ENCODE results near the gene VSTM4. TPM values are rescaled to one million over a fixed set of nuclear protein-coding genes. Genes with fewer than 3 reads are reported as not detected.

Gene VSTM4
- total and polyA plus RNA-seq, 2 donors (not counting 1 experiment from before 2014, with no cell fraction given) = not detected

GRCh38 chr10:48965460-48965859, 149.9 kb downstream of the VSTM4 start:
- no peak for ATAC-seq (ENCODE audit: low read depth)
- Histone ChIP-seq H3K9ac (ENCODE audit: low read length) (no peak overlapping the region), H3K27me3 (replicated peaks in 1 of 4; ENCODE audit: control extremely low read depth in 1 of 4, control insufficient read depth in 3 of 4, insufficient read depth in 4 of 4, low read length in 3 of 4) (no peaks in the 10 kb centered on the region), H2AFZ (ENCODE audit: insufficient read depth, low read depth, low read length, poor library complexity, severe bottlenecking) (no peak overlapping the region), H3K9me3 (ENCODE audit: control extremely low read depth in 1 of 3, control insufficient read depth in 2 of 3, insufficient read depth in 1 of 3, low read length in 2 of 3) (no peaks in the 10 kb centered on the region), H3K4me3 (ENCODE audit: control extremely low read depth in 1 of 5, extremely low read depth in 1 of 5, insufficient read depth in 1 of 5, low read depth in 2 of 5, low read length in 4 of 5) (no peak overlapping the region), H3K27ac (ENCODE audit: low read length in 2 of 2) (no peak overlapping the region), H3K4me1 (ENCODE audit: control insufficient read depth in 2 of 2, insufficient read depth in 2 of 2, low read length in 2 of 2) (no peaks in the 10 kb centered on the region), H3K79me2 (ENCODE audit: control insufficient read depth, insufficient read depth, low read length) (no peaks in the 10 kb centered on the region), H3K36me3 (replicated peaks in 1 of 2; ENCODE audit: control extremely low read depth in 1 of 2, control insufficient read depth in 1 of 2, extremely low read depth in 1 of 2, insufficient read depth in 2 of 2, low read length in 1 of 2) (peaks cover 6 to 98% of the 10 kb centered on the region in 2 experiments), H4K20me1 (ENCODE audit: control insufficient read depth, insufficient read depth, low read length, poor library complexity, severe bottlenecking) (peaks cover 32% of the 10 kb centered on the region), H3K4me2 (replicated peaks; ENCODE audit: low read depth, low read length, poor library complexity, severe bottlenecking) (no peak overlapping the region)
- H3K9me3 Mint-ChIP-seq (ENCODE audit: insufficient read depth) = no peaks in the 10 kb centered on the region
- DNase-seq = no peak
- no peaks in the 10 kb centered on the region for H3K27me3 Mint-ChIP-seq
- intact Hi-C loops (cut with micrococcal nuclease) = no loop called here
- no peak overlapping the region for H3K27ac Mint-ChIP-seq
- H3K4me3 Mint-ChIP-seq = no peak overlapping the region
- WGBS (ENCODE audit: insufficient coverage) = 92% methylated on average over 2 of the region's 4 CpGs
- ChIA-PET CTCF (interaction anchor here (0.9 to 1.1 kb wide), 2 partner anchors 15 to 307 kb away, joined by 3 read pairs; no protein-coding TSS in a partner anchor), POLR2A (no interaction called here)
- TF ChIP-seq CTCF (IDR thresholded peaks at IDR 0.05) = no peak
- TF ChIP-seq EZH2 (IDR thresholded peaks at IDR 0.05; ENCODE audit: borderline replicate concordance, insufficient read depth, low read depth, low read length, poor library complexity, severe bottlenecking) = no peak
- H3K4me1 Mint-ChIP-seq = no peaks in the 10 kb centered on the region

Small RNA genes within 50 kb of the gene (small RNA-seq; reads per million reads assigned to genes)
- gene MIR4294 (ENCODE audit: insufficient read length, low read depth, low replicate concordance) = not detected

Other genes with a start within 250 kb of the VSTM4 start
- gene LRRC18, start 175.7 kb downstream of the VSTM4 start, total RNA-seq = not detected in 2 replicates
- not detected in 2 replicates for gene LRRC18, start 175.7 kb downstream of the VSTM4 start, polyA plus RNA-seq
- not detected in 2 replicates for gene FAM170B, start 18.5 kb upstream of the VSTM4 start, total RNA-seq
- not detected in 2 replicates for gene FAM170B, start 18.5 kb upstream of the VSTM4 start, polyA plus RNA-seq
- gene TMEM273, start 72.9 kb upstream of the VSTM4 start, total RNA-seq = 36.0 and 37.5 TPM in 2 replicates
- 6.1 and 36.4 TPM in 2 replicates for gene TMEM273, start 72.9 kb upstream of the VSTM4 start, polyA plus RNA-seq
- not detected in 2 replicates for gene C10orf71, start 183.6 kb upstream of the VSTM4 start, total RNA-seq
- not detected in 2 replicates for gene C10orf71, start 183.6 kb upstream of the VSTM4 start, polyA plus RNA-seq

All from B cell (primary cell).